ENCODE results near the gene KDM4B. TPM values are rescaled to one million over a fixed set of nuclear protein-coding genes. Genes with fewer than 3 reads are reported as not detected.

The KDM4B gene
- total RNA-seq, 1 experiment from 2014 or later: 43.7 TPM

DNA sequence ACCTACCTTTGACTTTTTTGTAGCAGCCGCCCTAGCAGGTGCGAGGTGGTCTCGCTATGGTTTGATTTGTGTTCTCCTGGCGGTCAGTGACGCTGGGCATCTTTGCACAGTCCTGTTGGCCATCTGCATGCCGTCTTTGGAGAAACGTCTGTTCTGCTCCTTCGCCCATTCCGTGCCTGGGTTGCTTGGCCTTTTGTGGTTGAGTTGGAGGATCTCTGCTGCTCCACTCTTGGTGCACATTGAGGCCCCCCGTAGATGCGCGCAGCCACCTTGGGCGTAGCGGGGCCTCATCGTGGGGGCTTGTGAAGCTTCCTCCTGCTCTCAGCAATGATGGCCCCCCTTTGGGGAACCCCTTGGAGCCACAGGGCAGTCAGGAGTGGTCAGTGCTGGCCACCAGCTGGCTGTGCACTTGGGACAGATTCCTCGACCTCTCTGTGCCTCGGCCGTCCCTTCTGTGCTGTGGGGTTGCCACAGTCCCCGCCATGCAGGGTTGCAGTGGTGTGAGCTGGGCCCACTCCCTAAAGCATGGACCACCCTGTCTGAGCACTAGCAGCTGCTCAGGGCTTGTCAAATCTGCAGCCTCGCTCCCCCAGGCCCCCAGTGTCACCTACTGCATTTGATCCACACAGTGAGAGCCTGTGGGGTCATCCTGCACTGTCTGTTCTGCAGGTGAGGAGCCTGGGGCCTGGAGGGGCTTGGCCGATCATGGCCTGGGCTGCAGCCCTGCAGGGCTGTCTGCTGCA, 170.8 kb downstream of the KDM4B start:
- Histone ChIP-seq H3K18ac (ENCODE audit: insufficient read length, low read depth, low read length) (no peak overlapping the region), H3K14ac (ENCODE audit: insufficient read depth, low read length) (no peak overlapping the region), H3K23me2 (ENCODE audit: insufficient read length, low read depth, low read length, poor library complexity, severe bottlenecking) (peaks cover 5% of the 10 kb centered on the region), H2BK5ac (ENCODE audit: insufficient read length, low read length) (no peak overlapping the region), H3K9ac (ENCODE audit: extremely low read depth, insufficient read length, low read length) (no peak overlapping the region), H2BK15ac (ENCODE audit: low read depth, low read length) (no peak overlapping the region), H2AFZ (ENCODE audit: low read length) (no peak overlapping the region), H3K56ac (ENCODE audit: insufficient read length, low read depth, low read length) (no peak overlapping the region), H3K4me1 (ENCODE audit: insufficient read depth, low read length) (no peaks in the 10 kb centered on the region), H3K79me1 (ENCODE audit: insufficient read depth, low read depth, low read length, poor library complexity, severe bottlenecking) (no peaks in the 10 kb centered on the region), H4K5ac (ENCODE audit: insufficient read length, low read depth, low read length) (no peak overlapping the region), H2BK20ac (ENCODE audit: low read depth, low read length, poor library complexity, severe bottlenecking) (no peak overlapping the region), H2AK5ac (ENCODE audit: insufficient read length, low read length) (no peak overlapping the region), H3K23ac (ENCODE audit: insufficient read length, low read depth, low read length) (no peak overlapping the region), H3K79me2 (ENCODE audit: insufficient read depth, low read length) (no peaks in the 10 kb centered on the region), H3K27me3 (ENCODE audit: insufficient read depth, low read length) (no peaks in the 10 kb centered on the region), H3T11ph (ENCODE audit: low read length) (no peak overlapping the region), H4K8ac (replicated peaks; ENCODE audit: insufficient read length, low read depth, low read length) (no peak overlapping the region), H3K4me2 (ENCODE audit: insufficient read depth, insufficient read length, low read length) (no peak overlapping the region), H4K20me1 (ENCODE audit: control insufficient read depth, insufficient read depth, insufficient read length) (no peaks in the 10 kb centered on the region), H4K91ac (ENCODE audit: insufficient read length, low read depth, low read length) (no peak overlapping the region), H3K9me3 (ENCODE audit: control insufficient read depth, low read depth, low read length) (no peaks in the 10 kb centered on the region), H2BK120ac (ENCODE audit: low read depth, low read length, poor library complexity, severe bottlenecking) (no peak overlapping the region), H2BK12ac (ENCODE audit: insufficient read length, low read depth, low read length) (no peak overlapping the region), H3K27ac (ENCODE audit: insufficient read length, low read depth, low read length) (no peak overlapping the region), H3K4ac (ENCODE audit: low read depth, low read length) (no peak overlapping the region)
- Mint-ChIP-seq H3K9me3 (no peaks in the 10 kb centered on the region), H3K4me1 (peaks cover 0 to 7% of the 10 kb centered on the region in 2 experiments; a peak in 1 of 4 replicates), H3K36me3 (ENCODE audit: insufficient read depth in 1 of 3, low read depth in 3 of 3) (peaks cover 9 to 41% (median 38%) of the 10 kb centered on the region in 3 experiments; a peak in 6 of 7 replicates), H3K27ac (peak overlapping the region in 1 of 3 experiments; percentile 79; a peak in 4 of 7 replicates), H3K4me3 (no peak overlapping the region), H3K27me3 (ENCODE audit: low read depth) (no peaks in the 10 kb centered on the region; the same call in 1 of the 2 replicates)
- no CpG with 5 or more reads among the region's 21 CpGs for WGBS (ENCODE audit: extremely low coverage, insufficient read length, low lambda C conversion rate)
- DNase-seq: no peak
- TF ChIP-seq, protein P1, sequence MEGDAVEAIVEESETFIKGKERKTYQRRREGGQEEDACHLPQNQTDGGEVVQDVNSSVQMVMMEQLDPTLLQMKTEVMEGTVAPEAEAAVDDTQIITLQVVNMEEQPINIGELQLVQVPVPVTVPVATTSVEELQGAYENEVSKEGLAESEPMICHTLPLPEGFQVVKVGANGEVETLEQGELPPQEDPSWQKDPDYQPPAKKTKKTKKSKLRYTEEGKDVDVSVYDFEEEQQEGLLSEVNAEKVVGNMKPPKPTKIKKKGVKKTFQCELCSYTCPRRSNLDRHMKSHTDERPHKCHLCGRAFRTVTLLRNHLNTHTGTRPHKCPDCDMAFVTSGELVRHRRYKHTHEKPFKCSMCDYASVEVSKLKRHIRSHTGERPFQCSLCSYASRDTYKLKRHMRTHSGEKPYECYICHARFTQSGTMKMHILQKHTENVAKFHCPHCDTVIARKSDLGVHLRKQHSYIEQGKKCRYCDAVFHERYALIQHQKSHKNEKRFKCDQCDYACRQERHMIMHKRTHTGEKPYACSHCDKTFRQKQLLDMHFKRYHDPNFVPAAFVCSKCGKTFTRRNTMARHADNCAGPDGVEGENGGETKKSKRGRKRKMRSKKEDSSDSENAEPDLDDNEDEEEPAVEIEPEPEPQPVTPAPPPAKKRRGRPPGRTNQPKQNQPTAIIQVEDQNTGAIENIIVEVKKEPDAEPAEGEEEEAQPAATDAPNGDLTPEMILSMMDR (conservative IDR thresholded peaks at IDR 0.05): no peak
